Measurements from ENCODE around the gene FITM1.

GRCh38 chr14:24122898-24123297 lies 7.6 kb upstream of the FITM1 start:
- TF ChIP-seq CTCF (conservative IDR thresholded peaks at IDR 0.05; ENCODE audit: low read depth in 2 of 2): no peak
- no peak for TF ChIP-seq POLR2AphosphoS5 (IDR thresholded peaks at IDR 0.05; ENCODE audit: low read depth)
- no peak for TF ChIP-seq EZH2 (IDR thresholded peaks at IDR 0.05; ENCODE audit: low read depth, unreplicated experiment)
- TF ChIP-seq EZH2phosphoT487 (IDR thresholded peaks at IDR 0.05; ENCODE audit: unreplicated experiment): no peak
- TF ChIP-seq, protein P1, sequence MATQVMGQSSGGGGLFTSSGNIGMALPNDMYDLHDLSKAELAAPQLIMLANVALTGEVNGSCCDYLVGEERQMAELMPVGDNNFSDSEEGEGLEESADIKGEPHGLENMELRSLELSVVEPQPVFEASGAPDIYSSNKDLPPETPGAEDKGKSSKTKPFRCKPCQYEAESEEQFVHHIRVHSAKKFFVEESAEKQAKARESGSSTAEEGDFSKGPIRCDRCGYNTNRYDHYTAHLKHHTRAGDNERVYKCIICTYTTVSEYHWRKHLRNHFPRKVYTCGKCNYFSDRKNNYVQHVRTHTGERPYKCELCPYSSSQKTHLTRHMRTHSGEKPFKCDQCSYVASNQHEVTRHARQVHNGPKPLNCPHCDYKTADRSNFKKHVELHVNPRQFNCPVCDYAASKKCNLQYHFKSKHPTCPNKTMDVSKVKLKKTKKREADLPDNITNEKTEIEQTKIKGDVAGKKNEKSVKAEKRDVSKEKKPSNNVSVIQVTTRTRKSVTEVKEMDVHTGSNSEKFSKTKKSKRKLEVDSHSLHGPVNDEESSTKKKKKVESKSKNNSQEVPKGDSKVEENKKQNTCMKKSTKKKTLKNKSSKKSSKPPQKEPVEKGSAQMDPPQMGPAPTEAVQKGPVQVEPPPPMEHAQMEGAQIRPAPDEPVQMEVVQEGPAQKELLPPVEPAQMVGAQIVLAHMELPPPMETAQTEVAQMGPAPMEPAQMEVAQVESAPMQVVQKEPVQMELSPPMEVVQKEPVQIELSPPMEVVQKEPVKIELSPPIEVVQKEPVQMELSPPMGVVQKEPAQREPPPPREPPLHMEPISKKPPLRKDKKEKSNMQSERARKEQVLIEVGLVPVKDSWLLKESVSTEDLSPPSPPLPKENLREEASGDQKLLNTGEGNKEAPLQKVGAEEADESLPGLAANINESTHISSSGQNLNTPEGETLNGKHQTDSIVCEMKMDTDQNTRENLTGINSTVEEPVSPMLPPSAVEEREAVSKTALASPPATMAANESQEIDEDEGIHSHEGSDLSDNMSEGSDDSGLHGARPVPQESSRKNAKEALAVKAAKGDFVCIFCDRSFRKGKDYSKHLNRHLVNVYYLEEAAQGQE (IDR thresholded peaks at IDR 0.05; ENCODE audit: unreplicated experiment): no peak
- no peak for TF ChIP-seq ZNF114 (CRISPR knock-in tag; IDR thresholded peaks at IDR 0.05)
- TF ChIP-seq ZNF331 (CRISPR knock-in tag; IDR thresholded peaks at IDR 0.05; ENCODE audit: low read depth): no peak
- TF ChIP-seq CREB1 (CRISPR knock-in tag; IDR thresholded peaks at IDR 0.05; ENCODE audit: low read depth): no peak
- no peak for TF ChIP-seq STAT1 (IDR thresholded peaks at IDR 0.05; ENCODE audit: unreplicated experiment)
- TF ChIP-seq, protein P2, sequence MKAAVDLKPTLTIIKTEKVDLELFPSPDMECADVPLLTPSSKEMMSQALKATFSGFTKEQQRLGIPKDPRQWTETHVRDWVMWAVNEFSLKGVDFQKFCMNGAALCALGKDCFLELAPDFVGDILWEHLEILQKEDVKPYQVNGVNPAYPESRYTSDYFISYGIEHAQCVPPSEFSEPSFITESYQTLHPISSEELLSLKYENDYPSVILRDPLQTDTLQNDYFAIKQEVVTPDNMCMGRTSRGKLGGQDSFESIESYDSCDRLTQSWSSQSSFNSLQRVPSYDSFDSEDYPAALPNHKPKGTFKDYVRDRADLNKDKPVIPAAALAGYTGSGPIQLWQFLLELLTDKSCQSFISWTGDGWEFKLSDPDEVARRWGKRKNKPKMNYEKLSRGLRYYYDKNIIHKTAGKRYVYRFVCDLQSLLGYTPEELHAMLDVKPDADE (IDR thresholded peaks at IDR 0.05): no peak
